WI38 (cell line): ENCODE results near the gene SORL1.

Experiments
- H3K4me3 ChIP-seq: 2 replicates; pipeline ENCODE4 v1.5.1; 2011; ENCODE audit warnings: low read depth, mild to moderate bottlenecking, control low read depth, low read length
- TF ChIP-seq, protein P1 (sequence below): IDR thresholded peaks from 2 replicates; pipeline ENCODE4 v1.5.1; 2012; ENCODE audit warnings: low read depth, mild to moderate bottlenecking, control low read depth, low read length

SORL1 gene

GRCh38 chr11:121534131-121535093 lies 82.3 kb downstream of the SORL1 start:
- TF ChIP-seq, protein P1, sequence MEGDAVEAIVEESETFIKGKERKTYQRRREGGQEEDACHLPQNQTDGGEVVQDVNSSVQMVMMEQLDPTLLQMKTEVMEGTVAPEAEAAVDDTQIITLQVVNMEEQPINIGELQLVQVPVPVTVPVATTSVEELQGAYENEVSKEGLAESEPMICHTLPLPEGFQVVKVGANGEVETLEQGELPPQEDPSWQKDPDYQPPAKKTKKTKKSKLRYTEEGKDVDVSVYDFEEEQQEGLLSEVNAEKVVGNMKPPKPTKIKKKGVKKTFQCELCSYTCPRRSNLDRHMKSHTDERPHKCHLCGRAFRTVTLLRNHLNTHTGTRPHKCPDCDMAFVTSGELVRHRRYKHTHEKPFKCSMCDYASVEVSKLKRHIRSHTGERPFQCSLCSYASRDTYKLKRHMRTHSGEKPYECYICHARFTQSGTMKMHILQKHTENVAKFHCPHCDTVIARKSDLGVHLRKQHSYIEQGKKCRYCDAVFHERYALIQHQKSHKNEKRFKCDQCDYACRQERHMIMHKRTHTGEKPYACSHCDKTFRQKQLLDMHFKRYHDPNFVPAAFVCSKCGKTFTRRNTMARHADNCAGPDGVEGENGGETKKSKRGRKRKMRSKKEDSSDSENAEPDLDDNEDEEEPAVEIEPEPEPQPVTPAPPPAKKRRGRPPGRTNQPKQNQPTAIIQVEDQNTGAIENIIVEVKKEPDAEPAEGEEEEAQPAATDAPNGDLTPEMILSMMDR = 0 out of 2 replicates have a peak, but pooled peaks have one; percentile 16
- H3K4me3 ChIP-seq = no peak overlapping the region

- H3K4me3 ChIP-seq = no peak overlapping the region
- TF ChIP-seq, protein P1 = no peak
Observed at GRCh38 chr11:121535129-121535796, 83.1 kb downstream of the SORL1 start.

DNA sequence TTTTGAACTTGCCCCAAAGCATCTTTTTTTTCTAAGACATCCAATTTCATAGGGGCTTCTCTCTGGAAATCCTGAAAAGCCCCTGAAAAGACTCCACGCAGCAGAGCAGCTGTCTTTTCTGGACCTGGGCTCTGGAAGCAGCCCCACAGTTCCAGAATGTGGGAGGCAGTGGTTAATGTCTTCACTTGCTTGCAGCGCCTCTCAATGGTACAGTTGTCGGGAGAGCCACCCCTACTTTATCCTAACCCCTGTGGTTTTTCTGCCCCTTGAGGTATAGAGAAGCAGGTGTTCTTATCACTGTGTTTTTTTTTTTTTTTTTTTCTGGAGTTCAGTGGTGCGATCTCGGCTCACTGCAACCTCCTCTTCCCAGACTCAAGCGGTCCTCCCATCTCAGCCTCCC lies 84.0 kb downstream of the SORL1 start:
- TF ChIP-seq, protein P1 = no peak
- H3K4me3 ChIP-seq = no peak overlapping the region

GRCh38 chr11:121538054-121538453 lies 85.9 kb downstream of the SORL1 start:
- no peak overlapping the region for H3K4me3 ChIP-seq
- TF ChIP-seq, protein P1 = no peak

DNA sequence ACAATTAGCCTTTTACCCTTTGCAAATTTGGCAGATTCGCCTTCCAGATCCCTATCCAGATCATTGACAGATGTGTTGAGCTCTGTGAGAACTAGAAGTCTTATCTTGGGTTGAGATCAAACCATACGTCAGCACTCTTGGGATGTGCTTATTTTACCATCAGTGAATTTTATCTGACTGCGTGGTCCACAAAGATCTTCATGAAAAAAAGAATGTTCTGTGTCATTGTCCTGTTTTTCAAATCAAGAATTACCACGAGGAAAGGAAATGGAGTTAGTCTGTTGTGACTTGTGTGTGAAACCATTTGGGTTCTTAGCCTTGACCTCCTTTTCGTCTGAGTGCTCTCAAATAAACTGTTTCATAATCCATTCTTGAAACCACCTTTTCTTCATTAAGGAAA lies 86.9 kb downstream of the SORL1 start:
- TF ChIP-seq, protein P1 = no peak
- no peak overlapping the region for H3K4me3 ChIP-seq

DNA sequence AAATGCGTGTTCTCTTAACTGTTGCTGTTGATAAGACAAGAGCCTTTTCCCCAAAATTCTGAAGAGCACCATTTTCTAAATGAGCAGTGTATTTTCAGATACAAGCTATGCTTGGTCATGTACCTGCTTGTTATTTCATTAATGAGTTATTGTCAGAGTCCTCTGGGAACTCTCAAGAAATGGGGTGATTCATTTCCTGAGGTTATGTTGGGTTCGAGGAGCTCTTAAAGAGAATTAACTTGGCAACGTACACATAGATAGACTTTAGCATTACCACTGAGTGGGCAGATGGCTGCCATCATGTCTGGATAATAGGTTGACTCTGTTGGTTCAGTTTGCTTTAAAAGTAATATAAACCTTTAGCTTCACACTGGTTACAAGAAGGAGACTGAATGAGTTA lies 88.5 kb downstream of the SORL1 start:
- TF ChIP-seq, protein P1 = no peak
- H3K4me3 ChIP-seq = no peak overlapping the region
